ENCODE data around the gene KL. TPM values are rescaled to one million over a fixed set of nuclear protein-coding genes. Genes with fewer than 3 reads are reported as not detected.

Gene KL
- total RNA-seq, 1 experiment from 2014 or later, result 1.5 TPM

- CTCF ChIA-PET, result no interaction called here
- no TSS peak for BruUV-seq (replicated peaks)
Observed at GRCh38 chr13:33092073-33092987, 76.1 kb downstream of the KL start.

GRCh38 chr13:33096886-33097605 lies 80.8 kb downstream of the KL start:
- ChIA-PET POLR2A (ENCODE audit: low non-redundant PET) (no interaction called here), CTCF (no interaction called here)
- Histone ChIP-seq H3K9me3 (ENCODE audit: low read depth, low read length, poor library complexity, severe bottlenecking) (peaks cover 5% of the 10 kb centered on the region), H3K27me3 (replicated peaks; ENCODE audit: insufficient read depth, low read depth, low read length, poor library complexity) (no peaks in the 10 kb centered on the region), H3K27ac (ENCODE audit: low read depth, low read length, poor library complexity, severe bottlenecking) (no peak overlapping the region), H3K4me1 (ENCODE audit: insufficient read depth, low read length, poor library complexity, severe bottlenecking) (peaks cover 5% of the 10 kb centered on the region), H3K4me3 (ENCODE audit: low read depth, low read length, poor library complexity, severe bottlenecking) (no peak overlapping the region), H3K36me3 (ENCODE audit: insufficient read depth, low read length, poor library complexity, severe bottlenecking) (no peaks in the 10 kb centered on the region)
- intact Hi-C loops (cut with micrococcal nuclease; ENCODE audit: unreplicated experiment), result no loop called here
- TF ChIP-seq CTCF (conservative IDR thresholded peaks at IDR 0.05; ENCODE audit: low read depth, low read length), result no peak
- TF ChIP-seq EZH2 (IDR thresholded peaks at IDR 0.05; ENCODE audit: borderline replicate concordance, low read depth, low read length, poor library complexity, severe bottlenecking), result no peak
- BruUV-seq (replicated peaks), result no TSS peak
- no peak for DNase-seq (ENCODE audit: low spot score)

More at GRCh38 chr13:33092073-33092987, 76.1 kb downstream of the KL start:
- POLR2A ChIA-PET (ENCODE audit: low non-redundant PET), result no interaction called here
- H3K9me3 ChIP-seq (ENCODE audit: low read depth, low read length, poor library complexity, severe bottlenecking), result no peaks in the 10 kb centered on the region
- no peaks in the 10 kb centered on the region for H3K27me3 ChIP-seq (replicated peaks; ENCODE audit: insufficient read depth, low read depth, low read length, poor library complexity)
- H3K36me3 ChIP-seq (ENCODE audit: insufficient read depth, low read length, poor library complexity, severe bottlenecking), result no peaks in the 10 kb centered on the region
- intact Hi-C loops (cut with micrococcal nuclease; ENCODE audit: unreplicated experiment), result no loop called here
- H3K4me3 ChIP-seq (ENCODE audit: low read depth, low read length, poor library complexity, severe bottlenecking), result no peak overlapping the region
- H3K4me1 ChIP-seq (ENCODE audit: insufficient read depth, low read length, poor library complexity, severe bottlenecking), result peaks cover 5% of the 10 kb centered on the region
- H3K27ac ChIP-seq (ENCODE audit: low read depth, low read length, poor library complexity, severe bottlenecking), result no peak overlapping the region
- TF ChIP-seq CTCF (conservative IDR thresholded peaks at IDR 0.05; ENCODE audit: low read depth, low read length), result no peak
- peak; percentile 29 for DNase-seq (ENCODE audit: low spot score)

DNA sequence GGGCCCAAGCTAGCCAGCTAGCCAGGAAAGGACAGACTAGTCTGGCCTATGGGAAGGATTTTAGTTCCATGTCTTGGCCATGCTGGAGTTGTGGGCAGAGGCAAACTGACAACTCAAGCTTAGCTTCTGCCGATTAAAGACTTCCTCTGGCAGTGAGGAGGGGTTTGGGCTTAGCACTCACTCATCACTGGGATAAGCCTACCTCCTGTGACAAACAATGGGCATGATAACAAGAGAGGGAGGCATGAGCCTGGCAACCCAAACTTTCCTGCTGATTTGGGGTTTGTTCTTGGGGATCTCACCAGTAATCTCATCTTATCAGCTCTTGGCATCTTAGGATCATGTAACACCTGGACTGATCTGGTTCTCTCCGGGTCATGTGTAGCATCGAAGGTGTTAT lies 83.6 kb downstream of the KL start:
- Histone ChIP-seq H3K4me3 (ENCODE audit: low read depth, low read length, poor library complexity, severe bottlenecking) (no peak overlapping the region), H3K4me1 (ENCODE audit: insufficient read depth, low read length, poor library complexity, severe bottlenecking) (no peaks in the 10 kb centered on the region), H3K27me3 (replicated peaks; ENCODE audit: insufficient read depth, low read depth, low read length, poor library complexity) (no peaks in the 10 kb centered on the region), H3K9me3 (ENCODE audit: low read depth, low read length, poor library complexity, severe bottlenecking) (peaks cover 5% of the 10 kb centered on the region), H3K36me3 (ENCODE audit: insufficient read depth, low read length, poor library complexity, severe bottlenecking) (peaks cover 5% of the 10 kb centered on the region), H3K27ac (ENCODE audit: low read depth, low read length, poor library complexity, severe bottlenecking) (no peak overlapping the region)
- no peak for DNase-seq (ENCODE audit: low spot score)
- no TSS peak for BruUV-seq (replicated peaks)
- ChIA-PET POLR2A (ENCODE audit: low non-redundant PET) (no interaction called here), CTCF (no interaction called here)
- TF ChIP-seq CTCF (conservative IDR thresholded peaks at IDR 0.05; ENCODE audit: low read depth, low read length) (no peak), EZH2 (IDR thresholded peaks at IDR 0.05; ENCODE audit: borderline replicate concordance, low read depth, low read length, poor library complexity, severe bottlenecking) (no peak)
- intact Hi-C loops (cut with micrococcal nuclease; ENCODE audit: unreplicated experiment), result no loop called here

Measured in A673 (cell line).